GM21367 (cell line): ENCODE measurements around the gene TRANK1.
"Not testable (repeated sequence)": the region's sequence is repeated elsewhere in the genome, so short reads cannot be mapped to it uniquely, and the experiment has no call there.

Source experiments
- ATAC-seq: cut with Tn5 transposase; IDR thresholded peaks from one replicate; pipeline ENCODE4 v1.9.1; 2021; ENCODE audit not compliant: unreplicated experiment

Gene TRANK1

GRCh38 chr3:36923523-36923943 lies 21.3 kb downstream of the TRANK1 start:
- ATAC-seq = no peak

GRCh38 chr3:36920884-36921567 lies 23.8 kb downstream of the TRANK1 start:
- no peak for ATAC-seq

GRCh38 chr3:36919439-36920160 lies 25.3 kb downstream of the TRANK1 start:
- no peak for ATAC-seq

- ATAC-seq = peak; percentile 88
Measured at GRCh38 chr3:36918050-36918449, 26.8 kb downstream of the TRANK1 start.

- peak; percentile 94 for ATAC-seq
Measured at GRCh38 chr3:36911990-36912804, 32.7 kb downstream of the TRANK1 start.

GRCh38 chr3:36909666-36910065 lies 35.2 kb downstream of the TRANK1 start:
- no peak for ATAC-seq

- no peak for ATAC-seq
Measured at GRCh38 chr3:36909181-36909580, 35.7 kb downstream of the TRANK1 start.

GRCh38 chr3:36908647-36909180 lies 36.1 kb downstream of the TRANK1 start:
- ATAC-seq = no peak

- ATAC-seq = no peak
Measured at GRCh38 chr3:36907911-36908646, 36.8 kb downstream of the TRANK1 start.

GRCh38 chr3:36906504-36907149 lies 38.2 kb downstream of the TRANK1 start:
- no peak for ATAC-seq

- no peak for ATAC-seq
Measured at GRCh38 chr3:36905545-36905944, 39.3 kb downstream of the TRANK1 start.

GRCh38 chr3:36904641-36905040 lies 40.2 kb downstream of the TRANK1 start:
- ATAC-seq = no peak

GRCh38 chr3:36904065-36904464 lies 40.8 kb downstream of the TRANK1 start:
- ATAC-seq = not testable (repeated sequence)

- ATAC-seq = no peak
Measured at GRCh38 chr3:36903119-36903882, 41.6 kb downstream of the TRANK1 start.

GRCh38 chr3:36901588-36901987 lies 43.3 kb downstream of the TRANK1 start:
- ATAC-seq = no peak

GRCh38 chr3:36900474-36901443 lies 44.1 kb downstream of the TRANK1 start:
- no peak for ATAC-seq

- no peak for ATAC-seq
Measured at GRCh38 chr3:36895496-36896409, 49.1 kb downstream of the TRANK1 start.
